Large intestine (tissue), 3 donors: ENCODE measurements around the gene MGRN1. TPM values are rescaled to one million over a fixed set of nuclear protein-coding genes. Genes with fewer than 3 reads are reported as not detected.

Source experiments
- DNase-seq, 2 donors: peaks; one replicate each; pipeline versions ENCODE4 v3.0.0 to v3.0.0-alpha.2; 2013
- H3K27ac ChIP-seq: one replicate; pipeline ENCODE4 v1.5.1; 2013; ENCODE audit warnings: low read length
- H3K27me3 ChIP-seq: 2 replicates; pipeline ENCODE4 v1.6.1; 2013; ENCODE audit warnings: low read length; ENCODE audit not compliant: control insufficient read depth, insufficient read depth
- H3K36me3 ChIP-seq: 2 replicates; pipeline ENCODE4 v1.6.1; 2013; ENCODE audit warnings: low read length; ENCODE audit not compliant: control insufficient read depth, insufficient read depth
- H3K4me1 ChIP-seq: one replicate; pipeline ENCODE4 v1.6.1; 2013; ENCODE audit warnings: low read length; ENCODE audit not compliant: control insufficient read depth, insufficient read depth
- H3K4me3 ChIP-seq: one replicate; pipeline ENCODE4 v1.5.1; 2013; ENCODE audit warnings: low read length
- H3K9me3 ChIP-seq: one replicate; pipeline ENCODE4 v1.6.1; 2013; ENCODE audit warnings: mild to moderate bottlenecking, low read depth, low read length, moderate library complexity; ENCODE audit not compliant: control insufficient read depth
- WGBS: methylation state at CpG from one replicate; pipeline ENCODE4 v1.1.5; 2013; ENCODE audit warnings: low lambda C conversion rate; ENCODE audit not compliant: insufficient coverage; 5-methylcytosine and 5-hydroxymethylcytosine counted together
- polyA plus RNA-seq: library from polyadenylated mRNA; unstranded; fragments of 120-200 nt; gene quantifications from one replicate; pipeline ENCODE4 v1.2.1, GENCODE V29; 2013

The MGRN1 gene
- polyA plus RNA-seq, 1 donor = 52.9 TPM

DNA sequence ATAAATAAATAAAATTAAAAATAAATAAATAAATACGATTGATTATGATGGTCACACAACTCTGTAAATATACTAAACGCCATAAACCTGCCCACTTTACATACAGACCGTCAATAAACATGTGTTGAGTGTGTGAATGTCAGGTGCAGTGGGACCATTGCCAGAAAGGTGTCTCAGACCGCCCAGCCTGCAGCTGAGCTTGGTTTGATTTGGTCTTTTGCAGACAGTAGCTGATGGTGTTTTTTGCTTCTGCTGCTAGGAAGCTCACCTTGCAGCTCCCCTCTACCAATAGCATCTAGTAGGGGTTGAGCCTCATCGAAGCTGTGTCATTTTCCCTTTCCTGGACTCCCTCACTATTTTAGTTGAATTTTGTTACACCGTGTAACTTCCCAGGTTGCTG, 33.4 kb upstream of the MGRN1 start:
- 65% methylated on average over 3 of the region's 6 CpGs for WGBS
- Histone ChIP-seq H3K27me3 (peaks cover 6% of the 10 kb centered on the region), H3K9me3 (peaks cover 2% of the 10 kb centered on the region), H3K4me3 (no peak overlapping the region), H3K4me1 (no peaks in the 10 kb centered on the region), H3K27ac (no peak overlapping the region), H3K36me3 (no peaks in the 10 kb centered on the region)
- no peak for DNase-seq

GRCh38 chr16:4591706-4592470, 32.7 kb upstream of the MGRN1 start:
- Histone ChIP-seq H3K9me3 (peaks cover 2% of the 10 kb centered on the region), H3K4me3 (no peak overlapping the region), H3K4me1 (no peaks in the 10 kb centered on the region), H3K36me3 (no peaks in the 10 kb centered on the region), H3K27me3 (peaks cover 2% of the 10 kb centered on the region), H3K27ac (no peak overlapping the region)
- WGBS = no CpG with 5 or more reads among the region's 17 CpGs
- no peak for DNase-seq

DNA sequence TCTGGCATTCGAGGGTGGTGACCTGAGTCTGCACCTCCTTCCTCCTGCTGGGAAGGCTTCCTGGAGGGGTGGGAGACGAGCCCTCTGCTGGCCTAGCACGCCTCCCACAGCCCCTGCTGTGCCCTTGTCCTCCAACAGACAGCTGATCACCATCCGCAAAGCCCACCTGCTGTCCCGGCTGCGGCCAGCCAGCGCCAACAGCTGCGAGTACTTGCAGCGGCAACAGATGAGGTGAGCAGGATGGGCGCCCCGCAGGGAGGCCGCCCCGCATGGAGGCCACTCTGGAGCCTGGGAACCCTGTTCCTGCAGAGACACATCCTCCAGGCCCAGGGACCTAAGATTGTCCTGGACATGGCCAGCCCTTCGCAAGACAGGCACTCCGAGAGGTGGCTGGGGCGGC, 31.5 kb upstream of the MGRN1 start:
- no peak for DNase-seq
- H3K27ac ChIP-seq = no peak overlapping the region
- WGBS = no CpG with 5 or more reads among the region's 16 CpGs

GRCh38 chr16:4594433-4595410, 29.9 kb upstream of the MGRN1 start:
- Histone ChIP-seq H3K27me3 (no peaks in the 10 kb centered on the region), H3K36me3 (no peaks in the 10 kb centered on the region)

More for the DNA sequence above, 31.5 kb upstream of the MGRN1 start:
- no peak overlapping the region for H3K4me3 ChIP-seq
- no peaks in the 10 kb centered on the region for H3K27me3 ChIP-seq
- no peaks in the 10 kb centered on the region for H3K36me3 ChIP-seq
- peaks cover 2% of the 10 kb centered on the region for H3K9me3 ChIP-seq
- H3K4me1 ChIP-seq = no peaks in the 10 kb centered on the region

DNA sequence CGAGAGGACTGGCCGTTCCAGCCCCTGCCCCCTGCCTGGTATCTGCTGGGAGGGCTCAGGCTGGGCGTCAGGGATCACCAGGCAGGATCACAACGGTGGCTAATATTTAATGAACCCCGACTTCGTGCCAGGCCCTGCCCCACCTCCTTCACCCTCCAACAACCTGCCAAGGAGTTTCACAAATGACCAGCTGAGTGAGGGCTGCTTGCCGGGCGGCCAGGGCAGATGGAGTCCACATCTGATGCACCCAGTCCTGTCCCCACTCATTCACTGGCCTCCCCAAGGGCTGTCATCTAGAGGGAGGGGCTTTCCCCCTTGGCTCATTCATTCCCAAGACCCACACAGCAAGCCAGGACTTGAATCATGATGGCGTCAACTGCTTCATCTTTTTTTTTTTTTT, 27.5 kb upstream of the MGRN1 start:
- no CpG with 5 or more reads among the region's 9 CpGs for WGBS
- H3K4me1 ChIP-seq = no peaks in the 10 kb centered on the region
- H3K27ac ChIP-seq = no peak overlapping the region
- H3K9me3 ChIP-seq = peaks cover 2% of the 10 kb centered on the region
- no peaks in the 10 kb centered on the region for H3K36me3 ChIP-seq
- H3K4me3 ChIP-seq = no peak overlapping the region
- no peak for DNase-seq
- H3K27me3 ChIP-seq = no peaks in the 10 kb centered on the region

More at GRCh38 chr16:4594433-4595410, 29.9 kb upstream of the MGRN1 start:
- H3K4me1 ChIP-seq = no peaks in the 10 kb centered on the region
- no peak overlapping the region for H3K4me3 ChIP-seq
- WGBS = 89% methylated on average over 3 of the region's 38 CpGs
- no peak for DNase-seq
- peaks cover 2% of the 10 kb centered on the region for H3K9me3 ChIP-seq
- H3K27ac ChIP-seq = no peak overlapping the region

GRCh38 chr16:4599037-4599436, 25.6 kb upstream of the MGRN1 start:
- Histone ChIP-seq H3K27me3 (no peaks in the 10 kb centered on the region), H3K4me3 (no peak overlapping the region), H3K36me3 (no peaks in the 10 kb centered on the region), H3K9me3 (no peaks in the 10 kb centered on the region), H3K4me1 (no peaks in the 10 kb centered on the region), H3K27ac (no peak overlapping the region)
- WGBS = no CpG with 5 or more reads among the region's 10 CpGs
- no peak for DNase-seq

- no peak for DNase-seq
- H3K4me1 ChIP-seq = no peaks in the 10 kb centered on the region
- H3K27ac ChIP-seq = no peak overlapping the region
- no peaks in the 10 kb centered on the region for H3K27me3 ChIP-seq
- no CpG with 5 or more reads among the region's 8 CpGs for WGBS
- H3K4me3 ChIP-seq = no peak overlapping the region
- no peaks in the 10 kb centered on the region for H3K36me3 ChIP-seq
- H3K9me3 ChIP-seq = no peaks in the 10 kb centered on the region
Measured at GRCh38 chr16:4599545-4599944, 25.1 kb upstream of the MGRN1 start.

GRCh38 chr16:4601036-4601863, 23.4 kb upstream of the MGRN1 start:
- H3K36me3 ChIP-seq = no peaks in the 10 kb centered on the region
- no peaks in the 10 kb centered on the region for H3K27me3 ChIP-seq
- DNase-seq = no peak
- no peak overlapping the region for H3K27ac ChIP-seq
- no peak overlapping the region for H3K4me3 ChIP-seq
- WGBS = 48% methylated on average over 4 of the region's 18 CpGs
- H3K4me1 ChIP-seq = no peaks in the 10 kb centered on the region
- H3K9me3 ChIP-seq = no peaks in the 10 kb centered on the region

DNA sequence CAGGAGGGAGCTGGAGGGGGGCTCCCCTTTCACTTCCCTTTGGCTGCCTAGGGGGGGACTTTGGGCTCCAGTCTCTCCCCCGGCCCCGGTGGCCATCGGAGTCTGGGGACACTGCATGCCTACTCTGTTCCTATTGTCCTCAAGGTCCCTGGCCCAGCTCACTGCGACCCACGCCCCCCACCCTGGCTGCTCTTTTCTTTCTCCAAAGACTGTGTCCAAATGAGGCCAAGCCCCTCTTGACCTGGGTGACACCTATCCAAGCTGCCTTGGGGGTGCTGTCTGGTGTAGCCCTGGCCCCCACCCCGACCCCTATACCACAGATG, 22.8 kb upstream of the MGRN1 start:
- H3K4me1 ChIP-seq = no peaks in the 10 kb centered on the region
- H3K4me3 ChIP-seq = no peak overlapping the region
- H3K27me3 ChIP-seq = no peaks in the 10 kb centered on the region
- H3K36me3 ChIP-seq = no peaks in the 10 kb centered on the region
- no peak for DNase-seq
- no peak overlapping the region for H3K27ac ChIP-seq
- WGBS = no CpG with 5 or more reads among the region's 6 CpGs
- no peaks in the 10 kb centered on the region for H3K9me3 ChIP-seq

DNA sequence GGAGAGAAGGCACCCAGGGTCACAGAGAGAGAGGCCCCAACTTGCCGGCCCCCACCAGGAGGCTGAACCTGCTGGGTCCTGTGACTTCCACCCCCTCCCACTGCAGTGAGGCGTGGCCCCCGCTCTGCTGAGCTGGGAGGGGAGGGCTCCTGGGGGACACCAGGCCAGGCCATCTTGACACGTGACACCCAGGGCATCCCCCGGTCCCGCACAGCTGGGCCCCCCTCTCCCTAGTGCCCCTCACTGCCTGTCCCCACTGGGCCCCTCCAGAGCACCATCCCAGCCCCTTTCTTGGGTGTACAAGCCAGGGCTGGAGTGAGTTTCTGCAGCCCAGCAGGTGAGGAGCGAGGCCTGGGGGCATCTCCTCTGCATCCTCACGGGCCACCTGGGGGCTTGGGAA, 22.3 kb upstream of the MGRN1 start:
- no CpG with 5 or more reads among the region's 8 CpGs for WGBS
- Histone ChIP-seq H3K27ac (no peak overlapping the region), H3K36me3 (peaks cover 2% of the 10 kb centered on the region), H3K27me3 (no peaks in the 10 kb centered on the region), H3K4me3 (no peak overlapping the region), H3K4me1 (no peaks in the 10 kb centered on the region), H3K9me3 (no peaks in the 10 kb centered on the region)
- no peak for DNase-seq
